DOHH2 (cell line): ENCODE data around the gene VTA1.

Experiments used
- H3F3A ChIP-seq: fragments of 200-600 bp; sonication (generic), shearing (Covaris generic); 2 replicates; pipeline ENCODE4 v1.6.0; 2016; ENCODE audit warnings: antibody characterized with exemption, mild to moderate bottlenecking; ENCODE audit not compliant: control insufficient read depth, insufficient read depth
- H3K27ac ChIP-seq: fragments of 200-600 bp; sonication (generic); 2 replicates; pipeline ENCODE4 v1.5.1; 2014; ENCODE audit warnings: low read depth, mild to moderate bottlenecking, low read length, moderate library complexity
- H3K27me3 ChIP-seq: fragments of 200-600 bp; sonication (generic); 2 replicates; pipeline ENCODE4 v1.6.1; 2014; ENCODE audit warnings: mild to moderate bottlenecking, low read length, mixed read lengths; ENCODE audit not compliant: control insufficient read depth
- H3K36me3 ChIP-seq: fragments of 200-600 bp; sonication (generic); 2 replicates; pipeline ENCODE4 v1.6.1; 2014; ENCODE audit warnings: mild to moderate bottlenecking, low read length, moderate library complexity, mixed read lengths; ENCODE audit not compliant: control insufficient read depth
- H3K4me1 ChIP-seq: fragments of 200-600 bp; sonication (generic); 2 replicates; pipeline ENCODE4 v1.6.1; 2014; ENCODE audit warnings: mild to moderate bottlenecking, low read length, mixed read lengths; ENCODE audit not compliant: control insufficient read depth
- H3K4me2 ChIP-seq: fragments of 200-600 bp; sonication (generic); 2 replicates; pipeline ENCODE4 v1.6.0; 2014; ENCODE audit warnings: mild to moderate bottlenecking, low read length, moderate library complexity
- H3K4me3 ChIP-seq: fragments of 200-600 bp; sonication (generic); 2 replicates; pipeline ENCODE4 v1.5.1; 2014; ENCODE audit warnings: mild to moderate bottlenecking, low read length, mixed read lengths
- H3K79me2 ChIP-seq: fragments of 200-600 bp; sonication (generic); 2 replicates; pipeline ENCODE4 v1.6.1; 2014; ENCODE audit warnings: mild to moderate bottlenecking, low read length, mixed read lengths; ENCODE audit not compliant: control insufficient read depth
- H3K9me2 ChIP-seq: fragments of 200-600 bp; sonication (generic); replicated peaks from 2 replicates; pipeline ENCODE4 v1.6.1; 2014; ENCODE audit warnings: mild to moderate bottlenecking, low read length, mixed read lengths; ENCODE audit not compliant: control insufficient read depth
- H3K9me3 ChIP-seq: fragments of 200-600 bp; sonication (generic); 2 replicates; pipeline ENCODE4 v1.6.1; 2014; ENCODE audit warnings: antibody characterized with exemption, low read length, mixed read lengths; ENCODE audit not compliant: control insufficient read depth, insufficient read depth
- H4K20me1 ChIP-seq: fragments of 200-600 bp; sonication (generic); 2 replicates; pipeline ENCODE4 v1.6.0; 2014; ENCODE audit warnings: low read depth, mild to moderate bottlenecking, antibody characterized with exemption, low read length, moderate library complexity; ENCODE audit not compliant: control insufficient read depth, insufficient read depth
- CTCF ChIP-seq: fragments of 200-600 bp; sonication (generic); IDR thresholded peaks from one replicate; pipeline ENCODE4 v1.5.1; 2014; ENCODE audit warnings: antibody characterized with exemption, mild to moderate bottlenecking, low read depth, low read length; ENCODE audit not compliant: poor library complexity, severe bottlenecking
- EZH2phosphoT487 ChIP-seq: fragments of 200-600 bp; sonication (generic); IDR thresholded peaks from 2 replicates; pipeline ENCODE4 v1.6.1; 2017; ENCODE audit warnings: borderline replicate concordance, mild to moderate bottlenecking, antibody characterized with exemption, low read length, moderate library complexity, mixed read lengths

Gene VTA1

GRCh38 chr6:142178129-142178528 lies 31.1 kb downstream of the VTA1 start:
- Histone ChIP-seq H3F3A (no peaks in the 10 kb centered on the region), H3K4me3 (no peak overlapping the region), H3K9me2 (no peaks in the 10 kb centered on the region), H3K27me3 (no peaks in the 10 kb centered on the region), H3K36me3 (peaks cover 30% of the 10 kb centered on the region), H3K27ac (no peak overlapping the region), H3K79me2 (no peaks in the 10 kb centered on the region), H3K4me1 (no peaks in the 10 kb centered on the region), H3K4me2 (no peak overlapping the region), H4K20me1 (no peaks in the 10 kb centered on the region), H3K9me3 (no peaks in the 10 kb centered on the region)
- no peak for TF ChIP-seq EZH2phosphoT487
- no peak for TF ChIP-seq CTCF

GRCh38 chr6:142182004-142182403 lies 34.9 kb downstream of the VTA1 start:
- Histone ChIP-seq H3K36me3 (peaks cover 10% of the 10 kb centered on the region; the same call in 1 of the 2 replicates), H3K79me2 (no peaks in the 10 kb centered on the region), H3K4me2 (no peak overlapping the region), H3K9me2 (no peaks in the 10 kb centered on the region), H3K27ac (no peak overlapping the region), H3K4me1 (no peaks in the 10 kb centered on the region), H3K4me3 (no peak overlapping the region), H4K20me1 (no peaks in the 10 kb centered on the region), H3K9me3 (no peaks in the 10 kb centered on the region), H3F3A (no peaks in the 10 kb centered on the region), H3K27me3 (no peaks in the 10 kb centered on the region)
- no peak for TF ChIP-seq EZH2phosphoT487
- TF ChIP-seq CTCF, result no peak

- no peaks in the 10 kb centered on the region for H3K79me2 ChIP-seq
- H3K4me1 ChIP-seq, result no peaks in the 10 kb centered on the region
- H3K4me3 ChIP-seq, result no peak overlapping the region
- H3K36me3 ChIP-seq, result 0 out of 2 replicates have a peak, but pooled peaks cover 2% of the 10 kb centered on the region
- no peaks in the 10 kb centered on the region for H3K9me2 ChIP-seq
- H3K9me3 ChIP-seq, result no peaks in the 10 kb centered on the region
- no peaks in the 10 kb centered on the region for H4K20me1 ChIP-seq
- TF ChIP-seq CTCF (no peak), EZH2phosphoT487 (no peak)
- H3K27ac ChIP-seq, result no peak overlapping the region
- H3K27me3 ChIP-seq, result no peaks in the 10 kb centered on the region
- no peak overlapping the region for H3K4me2 ChIP-seq
- H3F3A ChIP-seq, result no peaks in the 10 kb centered on the region
These were observed 36.3 kb downstream of the VTA1 start for GRCh38 chr6:142183351-142183750.
